Measurements from ENCODE around the gene HTRA3.

HTRA3 gene

GRCh38 chr4:8233672-8234484, 35.7 kb upstream of the HTRA3 start:
- no peak for FAIRE-seq
- DNase-seq (ENCODE audit: extremely low spot score, insufficient read length, low read depth) = no peak

DNA sequence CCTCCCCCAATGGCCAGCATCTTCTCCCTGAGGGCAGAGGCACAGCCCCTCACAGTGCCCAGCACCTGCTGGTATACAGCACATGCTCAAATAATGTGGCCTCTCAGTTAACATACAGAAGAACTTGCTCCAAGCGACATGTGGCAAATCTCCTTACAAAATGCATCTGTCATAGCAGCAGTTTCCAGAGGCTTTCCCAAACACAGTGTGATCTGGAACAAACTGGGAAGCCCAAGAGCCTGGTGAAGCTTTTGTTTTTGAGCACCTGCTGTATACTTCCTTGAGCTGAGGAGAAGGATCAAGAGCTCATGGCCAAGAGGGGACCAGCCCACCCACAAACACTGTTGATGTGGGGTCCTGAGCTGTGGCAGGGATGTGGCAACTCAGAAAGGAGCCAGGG, 34.8 kb upstream of the HTRA3 start:
- no peak for FAIRE-seq

GRCh38 chr4:8235224-8235623, 34.3 kb upstream of the HTRA3 start:
- DNase-seq (ENCODE audit: extremely low spot score, insufficient read length, low read depth) (no peak), FAIRE-seq (no peak)

More for the DNA sequence above, 34.8 kb upstream of the HTRA3 start:
- no peak for DNase-seq (ENCODE audit: extremely low spot score, insufficient read length, low read depth)

DNA sequence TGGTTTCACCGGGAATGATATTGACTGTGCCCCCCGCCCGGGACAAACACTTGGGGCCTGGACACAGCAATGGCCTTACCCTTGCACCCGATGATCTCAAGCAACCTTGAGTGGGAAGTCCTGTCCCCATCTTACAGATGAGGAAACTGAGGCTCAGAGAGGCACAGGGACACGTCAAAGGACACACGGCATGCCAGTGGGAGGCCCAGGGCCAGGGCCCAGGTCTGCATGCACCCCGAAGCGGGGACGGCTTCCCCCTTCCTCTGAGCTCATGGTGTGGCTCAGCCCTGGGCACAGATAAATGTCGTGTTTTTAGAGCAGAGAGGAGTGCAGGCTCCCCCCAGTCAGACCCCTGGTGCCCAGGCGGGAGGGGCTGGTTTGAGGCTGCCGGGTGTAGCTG, 33.9 kb upstream of the HTRA3 start:
- DNase-seq (ENCODE audit: extremely low spot score, insufficient read length, low read depth) (no peak), FAIRE-seq (no peak)

- FAIRE-seq (no peak), DNase-seq (ENCODE audit: extremely low spot score, insufficient read length, low read depth) (no peak)
Observed at GRCh38 chr4:8236106-8236919, 33.2 kb upstream of the HTRA3 start.

DNA sequence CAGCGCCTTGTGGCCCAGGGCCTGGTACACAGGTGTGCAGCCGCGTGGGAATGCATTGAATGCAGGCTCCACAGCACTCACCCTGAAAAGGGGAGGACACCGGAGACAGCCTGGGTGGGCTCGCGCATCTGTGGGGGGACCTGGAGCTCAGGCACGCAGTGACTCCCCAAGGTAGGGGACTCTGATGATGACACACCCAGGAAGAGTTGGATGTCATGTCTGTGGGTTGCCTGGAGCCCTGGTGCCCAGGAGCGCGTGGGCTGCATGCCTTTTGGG, 32.7 kb upstream of the HTRA3 start:
- DNase-seq (ENCODE audit: extremely low spot score, insufficient read length, low read depth) = no peak
- no peak for FAIRE-seq

GRCh38 chr4:8237256-8237989, 32.1 kb upstream of the HTRA3 start:
- DNase-seq (ENCODE audit: extremely low spot score, insufficient read length, low read depth) = no peak
- FAIRE-seq = no peak

- no peak for DNase-seq (ENCODE audit: extremely low spot score, insufficient read length, low read depth)
- no peak for FAIRE-seq
Observed at GRCh38 chr4:8238036-8238511, 31.5 kb upstream of the HTRA3 start.

DNA sequence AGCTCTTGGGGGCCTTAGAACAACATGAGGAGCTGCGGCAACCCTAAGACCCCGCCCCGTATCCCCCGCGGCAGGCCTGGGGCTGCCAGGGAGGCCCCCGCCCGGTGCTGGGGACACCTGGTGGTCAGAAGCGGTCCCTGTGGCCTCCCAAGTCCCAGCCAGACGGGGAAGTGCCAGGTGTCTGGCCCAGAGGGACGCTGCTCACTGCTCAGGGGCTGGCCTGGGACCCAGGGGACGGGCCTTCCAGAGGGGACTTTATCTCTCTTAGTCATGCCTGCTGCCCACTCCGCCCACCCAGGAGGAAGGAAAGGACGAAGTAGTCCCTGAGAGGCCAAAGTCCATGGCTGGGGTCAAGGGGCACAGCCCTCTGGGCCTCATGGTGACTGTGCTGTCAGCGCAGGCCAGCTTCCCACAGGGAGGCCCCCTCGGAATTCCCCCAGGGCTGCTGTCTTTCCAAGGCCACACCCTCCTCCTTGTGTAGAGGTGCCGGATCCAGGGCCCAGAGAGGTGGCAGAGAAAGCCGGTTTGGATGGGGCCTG, 31.0 kb upstream of the HTRA3 start:
- DNase-seq (ENCODE audit: extremely low spot score, insufficient read length, low read depth) (no peak), FAIRE-seq (no peak)

GRCh38 chr4:8239226-8239625, 30.3 kb upstream of the HTRA3 start:
- no peak for DNase-seq (ENCODE audit: extremely low spot score, insufficient read length, low read depth)
- FAIRE-seq = no peak

- FAIRE-seq (no peak), DNase-seq (ENCODE audit: extremely low spot score, insufficient read length, low read depth) (no peak)
Observed at GRCh38 chr4:8239661-8240060, 29.9 kb upstream of the HTRA3 start.

GRCh38 chr4:8240211-8241041, 29.1 kb upstream of the HTRA3 start:
- DNase-seq (ENCODE audit: extremely low spot score, insufficient read length, low read depth) (no peak), FAIRE-seq (no peak)

GRCh38 chr4:8241211-8241779, 28.3 kb upstream of the HTRA3 start:
- FAIRE-seq = no peak
- no peak for DNase-seq (ENCODE audit: extremely low spot score, insufficient read length, low read depth)

DNA sequence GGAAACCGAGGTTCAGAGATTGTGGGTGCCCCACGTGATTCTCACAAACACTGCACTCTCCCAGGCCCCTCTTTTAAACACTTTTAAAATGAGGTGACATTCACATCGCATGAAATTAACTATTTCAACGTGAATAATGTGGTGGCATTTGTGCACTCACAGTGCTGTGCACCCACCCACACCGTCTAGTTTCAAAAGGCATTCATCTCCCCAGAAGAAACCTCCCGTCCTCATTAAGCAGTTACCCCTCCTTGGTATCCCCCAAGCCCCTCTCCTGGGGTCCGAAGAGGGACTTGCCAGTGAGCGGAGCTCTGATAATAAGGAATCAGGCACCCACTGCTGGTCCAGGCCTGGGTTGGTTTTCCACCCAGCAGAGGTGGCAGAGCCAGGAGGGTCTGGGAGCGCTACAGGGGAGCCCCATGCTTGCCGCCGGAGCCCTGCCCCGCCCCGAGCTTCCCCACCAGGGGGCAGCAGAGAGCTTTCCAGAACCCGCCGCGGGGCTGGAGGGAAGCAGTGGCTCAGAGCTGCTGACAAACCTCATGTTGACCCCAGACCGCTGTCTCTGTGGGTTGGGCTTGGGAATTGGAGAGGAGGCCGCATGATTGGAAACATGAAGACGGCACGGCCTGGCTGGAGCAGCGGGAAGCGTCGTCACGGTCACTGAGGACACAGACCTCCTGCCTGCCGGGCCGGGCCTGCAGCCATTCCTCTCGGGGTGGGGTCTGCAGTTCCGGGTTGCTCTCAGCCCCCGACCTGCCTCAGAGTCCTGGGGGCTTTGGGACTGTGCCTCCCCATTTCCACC, 27.5 kb upstream of the HTRA3 start:
- peak; percentile 78 for DNase-seq (ENCODE audit: extremely low spot score, insufficient read length, low read depth)
- peak; percentile 66 for FAIRE-seq

DNA sequence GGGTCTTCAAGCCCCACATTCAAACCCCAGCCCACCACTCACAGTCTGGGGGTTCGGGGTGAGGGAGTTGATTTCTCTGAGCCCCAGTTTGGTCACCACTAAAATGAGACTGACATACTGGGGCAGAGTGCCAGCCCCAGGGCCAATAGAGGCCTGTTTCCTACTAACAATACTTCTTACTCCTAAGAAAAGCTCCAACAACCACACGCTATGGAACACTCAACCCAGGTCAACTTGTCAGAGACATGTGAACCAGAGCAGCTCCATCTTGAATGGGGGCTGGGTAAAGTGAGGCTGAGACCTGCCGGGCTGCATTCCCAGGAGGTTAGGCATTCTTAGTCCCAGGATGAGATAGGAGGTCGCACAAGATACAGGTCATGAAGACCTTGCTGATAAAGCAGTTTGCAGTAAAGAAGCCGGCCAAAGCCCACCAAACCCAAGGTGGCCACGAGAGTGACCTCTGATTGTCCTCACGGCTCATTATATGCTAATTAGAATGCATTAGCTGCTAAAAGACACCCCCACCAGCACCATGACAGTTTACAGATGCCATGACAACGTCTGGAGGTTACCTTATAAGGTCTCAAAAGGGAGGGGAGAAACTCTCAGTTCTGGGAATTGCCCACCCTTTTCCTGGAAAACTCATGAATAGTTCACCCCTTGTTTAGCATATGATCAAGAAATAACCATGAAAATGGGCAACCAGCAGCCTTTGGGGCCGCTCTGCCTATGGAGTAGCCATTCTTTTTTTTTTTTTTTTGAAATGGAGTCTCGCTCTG, 26.6 kb upstream of the HTRA3 start:
- DNase-seq (ENCODE audit: extremely low spot score, insufficient read length, low read depth) (no peak), FAIRE-seq (no peak)

- DNase-seq (ENCODE audit: extremely low spot score, insufficient read length, low read depth) (no peak), FAIRE-seq (no peak)
Observed at GRCh38 chr4:8244001-8244757, 25.4 kb upstream of the HTRA3 start.

GRCh38 chr4:8244931-8245460, 24.6 kb upstream of the HTRA3 start:
- DNase-seq (ENCODE audit: extremely low spot score, insufficient read length, low read depth) (no peak), FAIRE-seq (no peak)

Data from GM18507 (cell line).